GM21825 (cell line): ENCODE results near the gene BASP1.
"Not testable (repeated sequence)": the region's sequence is repeated elsewhere in the genome, so short reads cannot be mapped to it uniquely, and the experiment has no call there.

Experiments used
- ATAC-seq: cut with Tn5 transposase; IDR thresholded peaks from one replicate; pipeline ENCODE4 v1.9.1; 2021; ENCODE audit warnings: mild to moderate bottlenecking, moderate library complexity; ENCODE audit not compliant: unreplicated experiment

The BASP1 gene

GRCh38 chr5:17222664-17223063 is 5.2 kb downstream of the BASP1 start:
- no peak for ATAC-seq

- ATAC-seq = peak; percentile 40
These were observed 6.1 kb downstream of the BASP1 start for GRCh38 chr5:17223367-17224185.

- peak; percentile 39 for ATAC-seq
These were observed 7.6 kb downstream of the BASP1 start for GRCh38 chr5:17224858-17225511.

- ATAC-seq = no peak
These were observed 8.1 kb downstream of the BASP1 start for GRCh38 chr5:17225520-17225919.

- no peak for ATAC-seq
These were observed 10.4 kb downstream of the BASP1 start for GRCh38 chr5:17227868-17228267.

- ATAC-seq = peak; percentile 66
These were observed 11.4 kb downstream of the BASP1 start for GRCh38 chr5:17228821-17229291.

- ATAC-seq = peak; percentile 35
These were observed 11.9 kb downstream of the BASP1 start for GRCh38 chr5:17229313-17229712.

GRCh38 chr5:17230191-17230590 is 12.8 kb downstream of the BASP1 start:
- no peak for ATAC-seq

GRCh38 chr5:17230808-17231525 is 13.5 kb downstream of the BASP1 start:
- ATAC-seq = no peak

- ATAC-seq = no peak
These were observed 15.0 kb downstream of the BASP1 start for GRCh38 chr5:17232405-17232804.

GRCh38 chr5:17233488-17233887 is 16.1 kb downstream of the BASP1 start:
- ATAC-seq = no peak

GRCh38 chr5:17234374-17234773 is 16.9 kb downstream of the BASP1 start:
- ATAC-seq = no peak

- no peak for ATAC-seq
These were observed 18.4 kb downstream of the BASP1 start for GRCh38 chr5:17235731-17236330.

GRCh38 chr5:17238521-17239041 is 21.1 kb downstream of the BASP1 start:
- ATAC-seq = no peak

GRCh38 chr5:17239953-17240352 is 22.5 kb downstream of the BASP1 start:
- no peak for ATAC-seq

- ATAC-seq = no peak
These were observed 23.1 kb downstream of the BASP1 start for GRCh38 chr5:17240487-17240886.

GRCh38 chr5:17241635-17242034 is 24.2 kb downstream of the BASP1 start:
- no peak for ATAC-seq

- ATAC-seq = no peak
These were observed 26.0 kb downstream of the BASP1 start for GRCh38 chr5:17243287-17244063.

GRCh38 chr5:17249029-17249634 is 31.7 kb downstream of the BASP1 start:
- ATAC-seq = no peak

GRCh38 chr5:17249841-17250240 is 32.4 kb downstream of the BASP1 start:
- not testable (repeated sequence) for ATAC-seq
